CD4-positive, alpha-beta T cell treated with Interleukin-6 at 100 ng/mL for 8 hours (primary cell): Measurements from ENCODE around the gene KRTAP10-5.
"Not testable (repeated sequence)": the region's sequence is repeated elsewhere in the genome, so short reads cannot be mapped to it uniquely, and the experiment has no call there.

Source experiments
- DNase-seq: peaks from one replicate; pipeline ENCODE4 v3.0.0-alpha.2; 2020; ENCODE audit warnings: mixed read lengths, low spot score

KRTAP10-5 gene

DNA sequence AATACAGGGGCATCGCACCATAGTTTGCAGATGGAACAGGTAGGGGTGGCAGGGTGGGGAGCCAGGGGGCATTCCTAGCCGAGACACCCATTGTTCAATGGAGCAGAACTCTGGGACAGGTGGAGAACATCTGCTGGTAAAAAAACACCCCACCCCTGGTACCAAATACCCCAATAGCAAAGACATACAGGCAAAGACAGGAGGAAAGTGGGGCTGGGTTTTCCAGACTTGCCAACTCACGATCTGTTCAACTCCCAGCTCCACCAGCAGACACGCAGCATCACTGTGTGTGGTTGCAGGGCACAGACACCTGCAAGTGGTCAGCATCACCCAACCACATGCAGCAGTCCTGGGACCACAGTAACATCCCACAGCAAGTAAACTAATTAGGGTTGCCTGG, 31.1 kb upstream of the KRTAP10-5 start:
- DNase-seq: no peak

DNA sequence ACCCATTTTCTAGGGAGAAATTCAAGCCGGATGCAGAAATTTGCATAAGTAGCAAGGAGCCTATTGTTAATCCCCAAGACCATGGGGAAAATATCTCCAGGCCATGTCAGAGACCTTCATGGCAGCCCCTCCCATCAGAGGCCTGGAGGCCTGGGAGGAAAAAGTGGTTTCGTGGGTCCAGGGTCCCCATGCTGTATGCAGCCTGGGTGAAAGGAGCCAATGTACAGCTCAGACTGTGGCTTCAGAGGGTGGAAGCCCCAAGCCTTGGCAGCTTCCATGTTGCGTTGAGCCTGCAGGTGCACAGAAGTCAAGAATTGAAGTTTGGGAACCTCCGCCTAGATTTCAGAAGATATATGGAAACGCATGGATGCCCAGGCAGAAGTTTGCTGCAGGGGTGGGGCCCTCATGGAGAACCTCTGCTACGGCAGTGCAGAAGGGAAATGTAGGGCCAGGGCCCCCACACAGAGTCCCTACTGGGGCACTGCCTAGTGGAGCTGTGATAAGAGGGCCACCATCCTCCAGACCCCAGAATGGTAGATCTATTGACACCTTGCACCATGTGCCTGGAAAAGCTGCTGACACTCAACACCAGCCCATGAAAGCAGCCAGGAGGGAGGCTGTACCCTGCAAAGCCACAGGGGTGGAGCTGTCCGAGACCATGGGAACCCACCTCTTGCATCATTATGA, 29.9 kb upstream of the KRTAP10-5 start:
- DNase-seq: not testable (repeated sequence)

DNA sequence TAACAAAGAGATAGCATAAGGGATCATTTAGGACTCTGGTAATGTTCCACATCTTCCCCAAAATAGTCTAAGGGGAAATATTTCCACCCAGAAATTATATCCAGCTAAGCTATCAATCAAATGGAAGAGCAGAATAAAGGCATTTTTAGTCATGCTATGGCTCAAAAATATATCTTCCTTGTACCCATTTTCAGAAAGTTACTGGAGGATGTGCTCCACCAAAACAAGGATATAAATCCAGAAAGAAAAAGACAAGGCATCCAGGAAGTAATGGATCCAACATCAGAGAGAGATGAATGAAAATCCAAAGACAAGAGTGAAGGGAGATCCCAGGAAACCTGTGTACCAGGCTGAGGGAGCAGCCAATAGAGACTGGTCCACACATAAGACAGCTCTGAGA, 28.8 kb upstream of the KRTAP10-5 start:
- no peak for DNase-seq

DNA sequence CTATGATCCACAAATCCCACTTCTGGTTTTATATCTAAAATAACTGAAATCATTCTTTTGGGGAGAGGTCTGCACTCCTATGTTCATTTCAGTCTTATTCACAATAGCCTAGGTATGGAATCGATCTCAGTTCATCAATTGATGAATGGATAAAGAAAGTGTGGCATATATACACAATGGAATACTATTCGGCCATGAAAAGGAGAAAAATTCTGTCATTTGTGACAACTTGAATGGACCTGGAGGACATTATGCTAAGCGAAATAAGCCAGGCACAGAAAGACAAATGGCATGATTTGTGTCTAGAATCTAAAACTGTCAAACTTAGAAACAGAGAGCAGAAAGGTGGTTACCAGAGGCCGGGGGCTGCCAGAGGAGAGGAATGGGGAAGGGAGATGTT, 26.1 kb upstream of the KRTAP10-5 start:
- no peak for DNase-seq

DNA sequence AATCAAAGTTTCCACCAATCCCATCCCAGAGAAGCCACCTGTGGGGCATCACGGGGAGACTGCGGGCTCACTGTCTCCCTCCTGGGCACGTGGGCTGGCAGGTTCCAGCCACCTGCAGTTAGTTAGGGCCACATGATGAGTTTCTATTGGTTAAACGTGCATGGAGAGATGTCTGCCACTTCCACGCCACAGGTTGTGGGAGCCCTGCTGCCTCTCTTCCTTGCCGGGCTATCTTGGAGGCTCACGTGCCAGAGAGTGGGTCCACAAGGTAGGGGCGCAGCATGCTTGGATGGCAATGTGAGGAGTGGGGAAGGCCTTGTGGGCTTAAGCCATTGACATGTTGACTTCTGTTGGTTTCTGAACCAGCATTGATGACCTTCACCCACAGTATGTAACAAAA, 23.5 kb upstream of the KRTAP10-5 start:
- DNase-seq: no peak

DNA sequence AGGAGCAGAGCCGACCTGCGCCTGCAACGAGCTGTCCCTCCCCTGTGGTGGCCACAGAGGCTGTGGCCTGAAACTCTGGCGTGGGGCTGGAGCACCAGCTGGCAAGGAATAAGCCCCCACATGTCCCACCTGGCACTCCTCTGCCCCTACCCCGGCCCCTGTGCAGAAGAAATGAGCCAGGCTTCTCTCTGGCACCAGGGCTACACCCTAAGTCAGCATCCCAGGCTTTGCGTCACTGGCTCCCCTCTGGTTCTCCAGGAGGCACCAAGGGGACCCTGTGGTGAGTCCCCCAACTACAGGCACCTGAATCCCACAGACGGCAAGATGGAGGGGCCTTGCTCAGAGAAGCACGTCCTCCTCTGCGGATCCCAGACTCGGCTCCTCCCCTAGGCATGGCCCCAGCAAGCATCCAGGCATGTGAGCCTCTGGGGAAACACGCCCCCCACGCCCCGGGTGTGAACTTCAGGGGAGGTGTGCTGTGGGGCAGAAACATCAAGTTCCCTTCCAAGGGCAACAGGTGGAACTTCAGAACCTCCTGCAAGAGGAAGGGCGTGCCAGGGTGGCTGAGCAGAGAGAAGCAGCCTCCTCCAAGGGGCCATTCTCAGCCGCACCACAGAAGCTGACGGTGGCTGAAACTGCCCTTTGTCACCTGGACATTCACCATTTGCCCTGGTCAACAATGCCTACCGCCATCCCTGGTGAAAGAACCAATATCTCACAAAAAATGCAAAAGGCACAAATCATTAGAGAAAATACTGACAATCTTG, 22.9 kb upstream of the KRTAP10-5 start:
- no peak for DNase-seq

DNA sequence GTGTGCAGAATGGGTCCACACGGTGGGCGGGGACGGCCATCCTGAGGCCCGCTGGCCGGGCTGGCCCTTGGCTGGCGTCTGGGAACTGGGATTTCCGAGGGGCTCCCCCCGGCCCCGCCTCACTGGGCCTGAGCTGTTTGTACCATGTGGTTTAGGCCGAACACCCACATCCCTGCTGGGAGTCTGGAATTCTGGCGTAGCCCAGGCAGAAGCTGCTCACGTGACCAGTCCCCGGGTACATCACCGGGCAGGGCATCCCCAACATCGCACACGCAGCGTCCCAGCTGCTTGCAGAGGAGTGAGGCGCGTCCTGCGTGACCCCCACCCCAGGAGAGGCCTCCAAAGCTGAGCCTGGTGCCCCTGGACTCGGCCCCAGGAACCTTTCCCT, 22.1 kb upstream of the KRTAP10-5 start:
- DNase-seq: no peak

DNA sequence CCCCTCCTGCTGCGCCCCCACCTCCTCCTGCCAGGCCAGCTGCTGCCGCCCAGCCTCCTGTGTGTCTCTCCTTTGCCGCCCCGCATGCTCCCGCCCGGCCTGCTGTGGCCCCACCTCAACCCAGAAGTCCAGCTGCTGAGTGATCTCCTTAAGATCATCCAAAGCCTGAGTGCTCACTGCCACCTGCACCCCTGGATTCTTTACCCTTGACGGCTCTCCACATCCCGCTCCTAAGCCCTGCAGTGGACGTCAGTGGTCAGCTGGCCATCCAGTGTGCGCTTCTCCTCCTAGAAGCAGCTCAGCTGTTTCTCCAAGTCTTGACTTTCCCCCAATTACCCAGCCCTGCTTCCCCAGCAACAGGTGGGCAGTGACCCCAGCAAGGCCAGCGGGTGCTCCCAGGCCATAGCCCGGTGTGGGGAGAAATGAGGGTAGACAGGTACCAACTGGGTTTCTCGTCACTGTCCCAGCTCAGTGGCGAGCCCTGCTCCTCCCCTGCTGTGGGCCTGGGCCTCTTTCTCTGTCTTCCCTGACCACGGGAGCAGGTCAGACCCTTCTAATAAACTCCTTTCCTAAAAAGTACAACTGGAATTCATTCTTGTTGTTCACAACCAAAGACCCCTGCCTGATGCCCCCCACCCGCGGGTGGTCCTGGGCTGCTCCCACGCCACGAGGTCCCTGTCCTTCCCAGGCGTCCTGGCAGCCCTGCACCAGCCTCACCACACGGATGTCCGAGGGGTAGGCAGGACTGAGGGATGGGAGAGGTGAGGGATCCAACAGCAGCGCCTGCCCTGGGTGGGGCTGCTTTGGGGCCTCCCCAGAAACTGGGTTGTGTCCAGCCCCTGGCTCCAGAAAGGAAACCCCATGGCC, 21.4 kb upstream of the KRTAP10-5 start:
- DNase-seq: no peak

DNA sequence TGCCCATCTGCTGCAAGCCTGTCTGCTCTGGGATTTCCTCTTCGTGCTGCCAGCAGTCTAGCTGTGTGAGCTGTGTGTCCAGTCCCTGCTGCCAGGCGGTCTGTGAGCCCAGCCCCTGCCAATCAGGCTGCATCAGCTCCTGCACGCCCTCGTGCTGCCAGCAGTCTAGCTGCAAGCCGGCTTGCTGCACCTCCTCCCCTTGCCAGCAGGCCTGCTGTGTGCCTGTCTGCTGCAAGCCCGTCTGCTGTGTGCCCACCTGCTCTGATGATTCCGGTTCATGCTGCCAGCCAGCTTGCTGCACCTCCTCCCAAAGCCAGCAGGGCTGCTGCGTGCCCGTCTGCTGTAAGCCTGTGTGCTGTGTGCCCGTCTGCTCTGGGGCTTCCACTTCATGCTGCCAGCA, 20.7 kb upstream of the KRTAP10-5 start:
- DNase-seq: not testable (repeated sequence)

DNA sequence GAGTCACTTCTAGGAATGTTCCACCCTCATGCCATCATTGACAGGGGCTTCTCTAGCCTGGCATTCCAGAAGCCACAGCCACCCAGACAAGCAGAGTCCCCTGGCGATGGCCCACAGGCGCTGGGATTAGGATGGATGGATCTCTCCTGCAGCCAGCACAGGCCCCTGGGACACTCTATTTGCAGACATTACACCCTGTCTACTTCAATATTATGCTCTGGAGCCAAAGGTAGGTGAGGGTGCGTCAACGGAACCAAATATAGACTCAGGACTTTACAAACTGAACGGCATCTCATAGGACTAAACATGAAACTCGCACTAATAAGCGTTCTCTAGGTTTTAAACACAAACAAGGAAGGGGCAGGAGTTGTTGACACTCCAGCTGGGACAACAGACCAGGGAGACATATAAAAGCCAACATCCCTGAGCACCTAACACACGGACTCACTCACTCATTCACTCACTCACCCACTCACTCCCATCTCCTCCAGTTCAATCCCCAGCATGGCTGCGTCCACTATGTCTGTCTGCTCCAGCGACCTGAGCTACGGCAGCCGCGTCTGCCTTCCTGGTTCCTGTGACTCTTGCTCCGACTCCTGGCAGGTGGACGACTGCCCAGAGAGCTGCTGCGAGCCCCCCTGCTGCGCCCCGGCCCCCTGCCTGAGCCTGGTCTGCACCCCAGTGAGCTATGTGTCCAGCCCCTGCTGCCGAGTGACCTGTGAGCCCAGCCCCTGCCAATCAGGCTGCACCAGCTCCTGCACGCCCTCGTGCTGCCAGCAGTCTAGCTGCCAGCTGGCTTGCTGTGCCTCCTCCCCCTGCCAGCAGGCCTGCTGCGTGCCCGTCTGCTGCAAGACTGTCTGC, 19.9 kb upstream of the KRTAP10-5 start, which contains the start of gene KRTAP10-7:
KRTAP10-7 (plus strand) TSS at position 480 of the 861 bp plus-strand sequence; CDS start at position 505, 25 bp downstream.
- not testable (repeated sequence) for DNase-seq

DNA sequence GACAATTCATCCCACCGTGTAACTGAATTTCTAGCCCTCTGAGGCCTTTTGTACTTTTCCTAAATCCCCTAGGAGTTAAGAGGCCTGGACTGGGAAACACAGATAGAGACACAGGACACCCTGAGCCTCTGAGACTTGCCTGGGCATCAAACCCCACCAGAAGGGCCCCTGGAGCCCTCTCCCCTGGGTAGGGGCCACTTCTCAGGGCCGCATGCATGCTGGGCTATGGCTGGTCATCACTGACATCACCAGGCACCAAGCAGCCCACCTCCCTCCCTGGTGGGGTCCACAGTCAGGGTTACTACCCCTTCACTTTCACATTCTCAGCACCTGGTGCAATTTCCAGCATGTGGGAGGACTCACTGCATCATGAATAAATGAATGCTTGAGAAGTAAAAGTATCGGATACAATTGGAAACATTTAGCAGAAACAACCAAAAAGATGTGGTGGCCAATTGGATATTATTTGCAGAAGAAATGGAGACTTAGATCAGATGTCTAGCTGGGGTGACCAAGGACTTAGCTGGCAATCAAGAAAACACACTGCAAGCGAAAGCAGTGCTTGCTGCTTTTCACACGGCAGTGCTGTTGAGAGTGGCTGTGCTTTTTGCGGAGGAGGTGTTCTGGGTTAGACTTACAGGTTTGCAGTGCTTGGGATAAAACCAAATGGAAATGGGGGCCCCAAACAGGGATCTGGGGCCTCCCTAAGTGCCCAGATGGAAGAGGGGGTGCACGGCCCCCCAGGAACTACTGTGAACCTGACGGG, 19.0 kb upstream of the KRTAP10-5 start:
- DNase-seq: no peak

DNA sequence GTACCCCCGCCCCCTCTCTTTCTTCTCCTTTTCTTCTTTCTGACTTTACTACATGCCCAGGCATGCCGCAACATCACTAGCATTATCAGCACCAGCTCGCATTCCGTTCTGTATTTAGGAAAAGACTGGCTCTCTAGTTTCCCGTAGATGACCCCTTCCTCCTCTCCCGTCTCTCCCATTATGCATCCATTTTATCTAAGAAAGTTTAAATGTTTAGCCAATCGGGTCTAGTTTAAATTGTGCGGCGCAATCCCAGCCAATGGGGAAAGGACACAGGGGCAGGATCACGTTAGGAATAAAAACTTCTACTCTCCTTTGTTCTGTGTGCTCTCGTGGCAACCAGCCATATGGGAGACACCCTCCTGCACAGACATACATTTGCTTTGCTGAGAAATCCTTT, 17.7 kb upstream of the KRTAP10-5 start:
- DNase-seq: no peak

DNA sequence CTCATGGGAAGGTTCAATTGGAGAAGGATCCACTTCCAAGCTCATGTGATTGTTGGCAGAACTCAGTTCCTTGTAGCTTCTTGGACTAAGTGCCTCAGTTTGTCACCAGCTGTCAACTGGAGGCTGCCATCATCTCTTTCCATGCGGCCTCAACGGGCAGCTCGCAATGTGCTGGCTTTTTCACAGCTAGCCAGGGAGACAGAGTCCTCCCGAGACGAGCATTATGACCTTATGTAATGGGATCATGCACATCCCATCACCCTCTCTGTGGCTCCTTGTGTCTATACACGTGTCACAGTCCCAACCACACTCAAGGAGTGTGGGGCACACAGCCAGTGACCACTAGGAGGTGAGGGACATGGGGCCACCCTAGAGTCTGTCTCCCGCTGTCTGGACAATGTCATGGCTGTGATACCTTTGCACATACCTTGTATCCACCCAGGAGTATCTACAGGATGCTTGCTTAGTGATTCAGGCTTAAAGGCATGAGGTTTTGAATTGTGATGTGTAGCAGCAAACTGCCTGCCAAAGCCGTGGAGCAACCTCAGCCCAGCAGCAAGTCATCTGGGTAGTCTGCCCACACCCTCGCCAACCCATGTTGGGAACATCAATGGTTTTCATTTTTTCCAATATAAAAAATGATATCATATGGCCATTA, 15.8 kb upstream of the KRTAP10-5 start:
- DNase-seq: no peak

DNA sequence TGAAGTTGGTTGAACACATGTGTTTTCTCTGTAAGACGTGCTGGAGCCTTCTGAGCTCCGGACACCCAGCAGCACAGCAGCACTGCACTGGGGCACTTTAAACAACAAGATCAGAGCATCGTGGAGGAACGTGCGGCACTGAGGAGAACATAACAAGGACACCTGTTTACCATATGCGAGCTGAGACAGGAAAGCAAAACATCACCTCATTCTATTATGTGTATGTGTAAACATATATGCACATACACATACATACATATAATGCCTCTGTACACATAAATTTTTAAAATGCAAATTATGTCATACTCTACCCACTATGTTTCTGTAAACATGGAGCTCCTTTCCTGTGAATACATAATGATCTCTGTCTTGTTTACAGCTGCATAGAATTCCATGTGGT, 15.1 kb upstream of the KRTAP10-5 start:
- no peak for DNase-seq

DNA sequence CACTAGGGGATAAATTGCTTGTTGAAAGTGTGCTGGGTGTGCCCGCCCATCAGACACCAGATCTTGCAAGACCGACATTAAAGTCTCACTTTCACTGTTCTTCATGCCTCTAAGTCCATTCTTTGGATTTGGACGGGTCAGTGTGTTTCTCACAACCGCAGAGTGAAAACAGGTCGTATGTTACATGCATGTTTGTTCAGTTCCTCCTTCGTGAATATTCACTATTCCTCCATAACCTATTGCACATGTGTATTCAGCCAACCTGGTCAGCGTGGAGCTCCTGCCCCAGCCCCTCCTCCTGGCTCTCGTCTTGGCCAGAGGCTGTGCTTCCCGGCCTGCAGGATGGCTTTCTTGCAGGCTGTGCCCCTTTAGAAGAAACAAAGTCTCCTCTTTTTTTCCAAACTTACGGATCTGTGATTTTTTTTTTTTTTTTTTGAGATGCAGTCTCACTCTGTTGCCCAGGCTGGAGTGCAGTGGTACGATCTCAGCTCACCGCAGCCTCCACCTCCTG, 14.1 kb upstream of the KRTAP10-5 start:
- DNase-seq: no peak

DNA sequence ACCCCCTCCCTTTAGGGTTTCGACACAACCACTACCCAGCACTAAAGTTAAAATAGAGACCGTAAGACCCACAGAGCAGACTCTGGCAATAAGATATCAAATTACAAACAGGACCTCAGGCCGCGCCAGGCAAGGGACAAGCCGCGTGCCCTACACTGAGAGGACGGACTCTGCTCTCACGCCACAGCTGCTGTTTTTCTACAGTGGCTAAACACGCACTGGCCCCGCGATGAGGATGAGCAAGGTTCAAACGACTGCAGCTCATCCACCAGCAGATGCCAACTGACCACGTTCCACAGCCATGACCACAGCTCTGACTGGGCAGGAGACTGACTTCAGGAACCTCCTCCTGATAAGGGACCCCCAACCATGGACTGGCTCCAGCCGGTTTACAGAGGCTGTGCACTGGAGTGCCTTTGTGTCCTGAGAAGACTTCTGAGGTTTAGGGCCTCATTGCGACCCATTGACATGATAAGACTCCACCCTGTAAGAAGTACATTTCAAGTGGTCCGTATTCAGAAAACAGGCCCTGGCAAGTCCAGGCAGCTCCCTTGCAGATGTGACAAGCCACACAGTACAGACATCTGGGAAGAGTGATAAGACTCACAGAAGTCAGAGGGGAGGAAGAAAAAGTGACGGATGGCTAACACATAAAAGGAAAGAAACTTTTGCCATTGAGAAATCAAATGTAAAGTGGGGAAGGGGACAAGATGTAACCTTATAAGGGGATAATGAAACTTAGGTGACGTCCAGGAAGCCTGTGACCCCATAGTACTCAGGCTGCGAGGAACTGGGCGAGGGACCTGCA, 13.4 kb upstream of the KRTAP10-5 start:
- no peak for DNase-seq

DNA sequence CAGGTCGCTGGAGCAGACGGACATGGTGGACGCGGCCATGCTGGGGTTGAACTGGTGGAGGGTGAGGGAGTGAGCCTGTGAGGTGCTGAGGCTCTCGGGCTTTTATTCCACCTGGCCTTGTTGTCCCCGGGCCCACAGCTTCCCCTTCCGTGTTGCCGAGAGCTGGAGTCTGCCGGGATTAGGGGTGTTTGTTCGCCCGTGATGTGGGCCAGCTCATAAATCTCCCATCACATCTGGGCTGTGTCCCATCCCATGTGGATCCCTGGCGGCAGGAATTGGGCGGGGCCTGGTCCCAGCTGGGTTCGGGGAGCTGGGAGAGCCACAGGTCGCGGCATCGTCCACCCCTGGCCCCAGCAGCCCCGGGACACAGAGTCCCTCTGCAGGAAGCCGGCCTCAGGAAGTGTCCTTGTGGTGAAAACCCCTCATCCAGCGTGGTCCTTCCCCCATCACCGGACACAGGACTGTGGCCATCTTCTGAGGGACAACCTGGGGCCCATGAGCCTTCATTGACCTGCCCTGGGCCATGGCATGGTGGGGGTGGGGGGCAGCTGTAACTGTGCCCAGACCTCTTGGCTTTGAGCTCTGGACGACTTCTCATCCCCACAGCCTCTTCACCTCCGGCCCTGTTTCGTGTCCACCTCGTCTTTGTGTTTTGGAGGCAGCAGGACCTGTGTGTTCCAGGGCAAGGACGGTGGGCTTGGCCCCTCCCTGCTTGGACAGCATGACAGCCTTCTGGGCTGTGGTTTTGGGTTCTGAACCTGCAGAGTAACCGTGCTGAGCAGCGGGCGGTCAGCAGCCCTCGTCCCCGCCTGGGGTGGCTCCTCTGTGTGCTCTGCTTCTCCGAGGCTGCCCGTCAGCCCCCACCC, 12.3 kb upstream of the KRTAP10-5 start, which contains the start of gene KRTAP10-6:
KRTAP10-6 (minus strand) TSS at position 60 of the 866 bp plus-strand sequence; CDS start at position 39, 21 bp downstream.
- no peak for DNase-seq

DNA sequence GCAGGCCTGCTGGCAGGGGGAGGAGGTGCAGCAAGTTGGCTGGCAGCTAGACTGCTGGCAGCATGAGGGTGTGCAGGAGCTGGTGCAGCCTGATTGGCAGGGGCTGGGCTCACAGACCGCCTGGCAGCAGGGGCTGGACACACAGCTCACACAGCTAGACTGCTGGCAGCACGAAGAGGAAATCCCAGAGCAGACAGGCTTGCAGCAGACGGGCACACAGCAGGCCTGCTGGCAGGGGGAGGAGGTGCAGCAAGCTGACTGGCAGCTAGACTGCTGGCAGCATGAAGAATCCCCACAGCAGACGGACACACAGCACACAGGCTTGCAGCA, 11.4 kb upstream of the KRTAP10-5 start:
- not testable (repeated sequence) for DNase-seq
